Glutamatergic neuron (in vitro differentiated cells): ENCODE results near the gene FMN1. TPM values are rescaled to one million over a fixed set of nuclear protein-coding genes. Genes with fewer than 3 reads are reported as not detected.
A peak's percentile ranks its signal among the peaks of the same experiment; 100 is the strongest.

Experiments used
- DNase-seq: peaks from one replicate; pipeline ENCODE4 v3.0.0; 2022
- H3K27ac Mint-ChIP-seq: one replicate; pipeline ENCODE4 v1.8.0; 2020; ENCODE audit warnings: mild to moderate bottlenecking, mixed read lengths, inconsistent platforms; ENCODE audit not compliant: unreplicated experiment
- H3K27me3 Mint-ChIP-seq: one replicate; pipeline ENCODE4 v1.8.0; 2020; ENCODE audit warnings: mild to moderate bottlenecking, moderate library complexity, mixed read lengths, inconsistent platforms; ENCODE audit not compliant: unreplicated experiment
- H3K36me3 Mint-ChIP-seq: one replicate; pipeline ENCODE4 v1.8.0; 2020; ENCODE audit warnings: mild to moderate bottlenecking, mixed read lengths, inconsistent platforms; ENCODE audit not compliant: unreplicated experiment
- H3K4me1 Mint-ChIP-seq: one replicate; pipeline ENCODE4 v1.8.0; 2020; ENCODE audit warnings: mild to moderate bottlenecking, low read depth, mixed read lengths, inconsistent platforms; ENCODE audit not compliant: unreplicated experiment
- H3K4me3 Mint-ChIP-seq: one replicate; pipeline ENCODE4 v1.8.0; 2020; ENCODE audit warnings: mild to moderate bottlenecking, mixed read lengths, inconsistent platforms; ENCODE audit not compliant: unreplicated experiment
- H3K9me3 Mint-ChIP-seq: one replicate; pipeline ENCODE4 v1.8.0; 2020; ENCODE audit warnings: mild to moderate bottlenecking, moderate library complexity, mixed read lengths, inconsistent platforms; ENCODE audit not compliant: unreplicated experiment
- CTCF ChIP-seq: fragments of 200-600 bp; sonication (generic); IDR thresholded peaks from one replicate; pipeline ENCODE4 v1.5.0; 2021; ENCODE audit not compliant: partially characterized antibody, unreplicated experiment
- total RNA-seq: library from RNA; stranded (reverse); fragmentation: NEBNext Ultra II Directional; extraction: Animal tissue kit (Norgen Biotek cat#: 25700); gene quantifications from one replicate; pipeline ENCODE4 v1.2.1, GENCODE V29; 2021; ENCODE audit not compliant: unreplicated experiment

FMN1 gene
- total RNA-seq, 1 donor from 2014 or later, result 1.1 TPM

DNA sequence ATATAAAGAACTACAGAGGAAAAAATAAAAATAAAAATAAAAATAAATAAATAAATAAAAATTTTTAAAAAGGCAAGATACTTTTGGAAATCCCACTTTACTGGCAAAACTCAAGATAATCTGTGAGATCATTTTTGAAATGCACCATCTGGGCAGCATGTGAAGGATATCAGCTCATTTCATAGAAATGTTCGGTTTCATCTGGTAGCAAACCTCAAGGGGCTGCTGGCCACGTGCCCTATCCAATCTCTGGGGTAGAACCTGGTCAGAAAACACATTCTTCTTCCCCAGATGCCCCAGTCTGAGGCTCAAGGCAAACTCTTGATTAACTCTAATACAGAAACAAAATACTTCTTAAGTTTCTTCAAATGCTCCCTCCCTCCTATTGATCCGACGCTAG, 166.0 kb downstream of the FMN1 start:
- Mint-ChIP-seq H3K4me1 (peaks cover 17% of the 10 kb centered on the region), H3K27me3 (peaks cover 2% of the 10 kb centered on the region), H3K36me3 (no peaks in the 10 kb centered on the region), H3K27ac (no peak overlapping the region), H3K4me3 (no peak overlapping the region), H3K9me3 (no peaks in the 10 kb centered on the region)
- DNase-seq, result no peak
- TF ChIP-seq CTCF, result no peak

DNA sequence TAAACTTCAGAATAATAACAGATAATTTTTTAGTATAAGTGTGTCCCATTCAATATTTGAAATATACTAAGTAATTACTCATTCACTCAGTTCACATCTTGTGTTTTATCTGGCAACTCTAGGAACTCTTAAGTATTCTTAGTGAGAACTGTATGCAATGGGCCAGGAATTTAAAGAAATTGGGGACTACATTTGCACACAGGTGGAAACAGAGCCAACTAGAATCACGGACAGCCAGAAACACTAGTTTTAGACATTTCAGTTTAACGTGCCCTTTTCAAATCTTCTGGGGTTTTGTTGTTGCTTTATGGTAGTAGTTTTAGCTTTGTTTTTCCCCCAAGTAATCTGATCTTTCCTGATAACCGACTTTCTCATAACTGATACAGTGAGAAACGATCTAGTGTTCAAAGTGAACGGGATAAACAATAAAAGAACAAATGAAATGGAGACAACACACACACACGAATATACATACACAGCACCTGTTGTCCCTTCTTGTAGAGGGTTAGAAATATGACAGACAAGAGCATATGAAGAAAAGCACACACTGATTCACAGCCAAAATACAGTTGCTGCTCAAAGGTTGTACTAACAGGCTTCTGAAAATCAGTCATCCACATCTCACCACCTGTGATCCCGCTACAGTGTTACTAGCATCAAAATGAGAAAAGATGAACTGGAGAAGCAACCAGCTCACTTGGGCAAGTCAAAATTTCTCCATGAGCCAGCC, 167.0 kb downstream of the FMN1 start:
- no peaks in the 10 kb centered on the region for H3K36me3 Mint-ChIP-seq
- no peak for TF ChIP-seq CTCF
- H3K27me3 Mint-ChIP-seq, result no peaks in the 10 kb centered on the region
- no peak overlapping the region for H3K4me3 Mint-ChIP-seq
- peaks cover 19% of the 10 kb centered on the region for H3K4me1 Mint-ChIP-seq
- no peak overlapping the region for H3K27ac Mint-ChIP-seq
- DNase-seq, result no peak
- no peaks in the 10 kb centered on the region for H3K9me3 Mint-ChIP-seq

GRCh38 chr15:33026614-33027013, 167.9 kb downstream of the FMN1 start:
- H3K27me3 Mint-ChIP-seq, result no peaks in the 10 kb centered on the region
- H3K27ac Mint-ChIP-seq, result no peak overlapping the region
- no peak overlapping the region for H3K4me3 Mint-ChIP-seq
- peaks cover 22% of the 10 kb centered on the region for H3K4me1 Mint-ChIP-seq
- no peak for DNase-seq
- TF ChIP-seq CTCF, result no peak
- no peaks in the 10 kb centered on the region for H3K9me3 Mint-ChIP-seq
- H3K36me3 Mint-ChIP-seq, result no peaks in the 10 kb centered on the region

DNA sequence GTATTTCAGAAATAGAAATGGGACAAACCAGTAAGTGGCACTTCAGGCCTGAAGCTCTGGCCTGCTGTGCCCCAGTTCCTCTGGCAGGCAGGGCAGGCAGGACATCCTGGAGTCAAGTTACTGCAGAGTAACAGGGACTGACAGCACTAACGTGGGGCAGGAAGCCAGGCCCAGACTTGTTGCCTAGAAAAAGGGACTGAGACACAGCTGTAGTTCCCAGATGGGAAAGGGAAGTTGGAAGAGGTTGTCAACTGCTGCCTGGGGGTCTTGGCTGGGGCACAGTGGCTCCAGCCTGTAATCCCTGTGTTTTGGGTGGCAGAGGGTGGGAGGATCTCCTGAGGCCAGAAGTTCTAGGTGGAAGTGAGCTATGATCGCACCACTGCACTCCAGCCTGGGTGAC, 171.9 kb downstream of the FMN1 start:
- no peak overlapping the region for H3K4me3 Mint-ChIP-seq
- no peaks in the 10 kb centered on the region for H3K27me3 Mint-ChIP-seq
- H3K27ac Mint-ChIP-seq, result peak overlapping the region; percentile 29
- DNase-seq, result no peak
- no peaks in the 10 kb centered on the region for H3K36me3 Mint-ChIP-seq
- peaks cover 7% of the 10 kb centered on the region for H3K4me1 Mint-ChIP-seq
- no peaks in the 10 kb centered on the region for H3K9me3 Mint-ChIP-seq
- no peak for TF ChIP-seq CTCF

DNA sequence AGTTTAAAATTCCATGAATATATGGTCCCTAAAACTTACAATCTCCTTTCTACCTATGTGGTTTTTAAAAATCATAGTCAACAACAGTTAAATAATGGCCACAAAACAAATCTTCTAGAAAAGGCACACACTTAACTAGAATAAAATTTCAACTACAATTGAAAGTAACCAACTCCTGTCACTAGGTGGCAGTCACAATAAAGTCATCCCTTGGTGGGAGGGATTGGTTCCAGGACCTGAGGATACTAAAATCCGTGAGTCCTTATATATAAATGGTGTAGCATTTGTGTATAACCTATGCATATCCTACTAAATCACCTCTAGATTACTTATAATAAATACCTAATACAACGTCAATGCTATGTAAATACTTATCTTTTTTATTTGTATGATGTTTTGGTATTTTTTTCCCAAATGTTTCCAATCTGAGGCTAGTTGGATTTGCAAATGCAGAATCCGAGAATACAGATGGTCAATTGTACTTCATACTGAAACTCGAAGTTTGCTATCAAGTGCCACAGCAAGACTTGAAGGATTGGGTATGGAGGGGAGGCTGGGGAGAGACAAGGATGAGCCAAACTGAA, 172.6 kb downstream of the FMN1 start:
- DNase-seq, result no peak
- H3K27ac Mint-ChIP-seq, result no peak overlapping the region
- H3K9me3 Mint-ChIP-seq, result no peaks in the 10 kb centered on the region
- peak; percentile 76 for TF ChIP-seq CTCF
- no peak overlapping the region for H3K4me3 Mint-ChIP-seq
- no peaks in the 10 kb centered on the region for H3K36me3 Mint-ChIP-seq
- peaks cover 5% of the 10 kb centered on the region for H3K4me1 Mint-ChIP-seq
- no peaks in the 10 kb centered on the region for H3K27me3 Mint-ChIP-seq
